LoVo (cell line): Measurements from ENCODE around the gene ANXA1.

Experiments
- DNase-seq: peaks from one replicate; pipeline ENCODE4 v3.0.0-alpha.2; 2016; ENCODE audit warnings: low spot score

Gene ANXA1

GRCh38 chr9:73210886-73211666 lies 59.4 kb downstream of the ANXA1 start:
- no peak for DNase-seq

DNA sequence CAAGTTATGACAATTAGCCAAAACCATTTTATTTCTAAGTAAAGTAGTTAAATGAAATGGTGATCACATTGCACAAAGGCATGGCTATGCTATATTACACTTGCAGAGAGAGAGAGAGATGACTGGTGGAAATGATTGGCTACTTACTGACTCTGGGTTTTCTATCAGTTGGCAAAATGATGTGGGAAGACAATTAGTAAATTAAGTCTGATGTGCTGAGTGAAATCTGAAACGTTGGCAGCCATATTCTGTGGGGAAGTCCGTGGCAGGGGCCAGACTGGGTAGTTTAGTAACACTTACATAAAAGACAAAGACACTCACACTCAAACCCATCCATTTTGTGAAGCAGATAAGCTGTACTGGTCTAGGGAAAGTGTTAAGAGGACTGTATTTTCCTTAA lies 61.6 kb downstream of the ANXA1 start:
- no peak for DNase-seq

GRCh38 chr9:73215249-73215648 lies 63.6 kb downstream of the ANXA1 start:
- DNase-seq: no peak

DNA sequence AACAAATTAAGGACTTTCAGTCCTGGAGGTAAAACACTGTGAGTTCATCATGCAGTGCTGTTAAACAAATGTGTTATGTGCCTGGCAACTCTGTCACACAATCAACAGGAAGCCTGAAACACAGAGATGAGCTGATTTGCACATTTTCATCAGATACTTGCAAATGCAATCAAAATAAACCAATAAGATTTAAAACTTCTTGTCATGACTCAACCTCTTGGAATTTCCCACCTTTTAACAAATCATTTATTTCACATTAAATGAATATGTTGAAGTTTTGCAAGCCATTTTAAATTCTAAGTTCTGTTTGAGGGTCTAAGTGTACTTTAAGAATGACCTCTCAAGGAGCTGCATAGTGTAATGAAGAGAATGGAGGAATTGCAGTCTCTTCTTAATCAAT lies 64.4 kb downstream of the ANXA1 start:
- DNase-seq: no peak
